Thyroid gland (tissue), 4 donors: ENCODE data around the gene ZNF350.
"Not testable (repeated sequence)": the region's sequence is repeated elsewhere in the genome, so short reads cannot be mapped to it uniquely, and the experiment has no call there.

Source experiments
- POLR2A ChIP-seq, 2 donors: fragments of 450-650 bp; IDR thresholded peaks; one replicate each; pipeline ENCODE4 v1.6.1; 2017; ENCODE audit warnings: antibody characterized with exemption in 2 of 2, mild to moderate bottlenecking in 2 of 2, moderate library complexity in 1 of 2
- TF ChIP-seq, protein P1 (sequence below), 6 experiments: fragments of 200-600 bp in 3 of 6; fragments of 450-650 bp in 3 of 6; sonication (generic) in 3 of 6; IDR thresholded peaks; one replicate each; pipeline ENCODE4 v1.5.1; 2016 to 2019; ENCODE audit warnings: antibody characterized with exemption in 6 of 6, mild to moderate bottlenecking in 2 of 6, inconsistent platforms in 1 of 6, moderate library complexity in 1 of 6

DNA sequence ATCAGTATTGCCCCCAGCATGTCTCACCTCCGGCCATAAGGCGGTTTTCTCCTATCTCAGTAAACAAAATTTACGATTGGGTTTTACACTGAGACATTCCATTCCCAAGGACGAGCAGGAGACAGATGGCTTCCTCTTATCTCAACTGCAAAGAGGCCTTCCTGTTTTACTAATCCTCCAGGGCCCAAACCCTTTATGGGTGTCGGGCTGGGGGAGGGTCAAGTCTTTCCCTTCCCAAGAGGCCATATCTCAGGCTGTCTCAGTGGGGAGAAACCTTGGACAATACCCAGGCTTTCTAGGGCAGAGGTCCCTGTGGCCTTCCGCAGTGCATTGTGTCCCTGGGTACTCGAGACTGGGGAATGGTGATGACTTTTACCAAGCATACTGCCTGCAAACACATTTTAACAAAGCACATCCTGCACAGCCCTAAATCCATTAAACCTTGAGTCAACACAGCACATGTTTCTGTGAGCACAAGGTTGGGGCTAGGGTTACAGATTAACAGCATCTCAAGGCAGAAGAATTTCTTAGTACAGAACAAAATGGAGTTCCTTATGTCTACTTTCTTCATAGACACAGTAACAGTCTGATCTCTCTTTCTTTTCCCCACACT, 25.9 kb downstream of the ZNF350 start:
- TF ChIP-seq, protein P1, sequence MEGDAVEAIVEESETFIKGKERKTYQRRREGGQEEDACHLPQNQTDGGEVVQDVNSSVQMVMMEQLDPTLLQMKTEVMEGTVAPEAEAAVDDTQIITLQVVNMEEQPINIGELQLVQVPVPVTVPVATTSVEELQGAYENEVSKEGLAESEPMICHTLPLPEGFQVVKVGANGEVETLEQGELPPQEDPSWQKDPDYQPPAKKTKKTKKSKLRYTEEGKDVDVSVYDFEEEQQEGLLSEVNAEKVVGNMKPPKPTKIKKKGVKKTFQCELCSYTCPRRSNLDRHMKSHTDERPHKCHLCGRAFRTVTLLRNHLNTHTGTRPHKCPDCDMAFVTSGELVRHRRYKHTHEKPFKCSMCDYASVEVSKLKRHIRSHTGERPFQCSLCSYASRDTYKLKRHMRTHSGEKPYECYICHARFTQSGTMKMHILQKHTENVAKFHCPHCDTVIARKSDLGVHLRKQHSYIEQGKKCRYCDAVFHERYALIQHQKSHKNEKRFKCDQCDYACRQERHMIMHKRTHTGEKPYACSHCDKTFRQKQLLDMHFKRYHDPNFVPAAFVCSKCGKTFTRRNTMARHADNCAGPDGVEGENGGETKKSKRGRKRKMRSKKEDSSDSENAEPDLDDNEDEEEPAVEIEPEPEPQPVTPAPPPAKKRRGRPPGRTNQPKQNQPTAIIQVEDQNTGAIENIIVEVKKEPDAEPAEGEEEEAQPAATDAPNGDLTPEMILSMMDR (IDR thresholded peaks at IDR 0.05) = not testable (repeated sequence)
- not testable (repeated sequence) for TF ChIP-seq POLR2A (IDR thresholded peaks at IDR 0.05)
